ENCODE results near the gene CHMP3.

- TF ChIP-seq CTCF (IDR thresholded peaks at IDR 0.05) = no peak
- no peak for TF ChIP-seq POLR2A (IDR thresholded peaks at IDR 0.05; ENCODE audit: low read depth)
- no peak for TF ChIP-seq EP300 (IDR thresholded peaks at IDR 0.05)
- no peak for TF ChIP-seq POLR2AphosphoS5 (IDR thresholded peaks at IDR 0.05)
Measured at GRCh38 chr2:86484385-86484784, 78.9 kb downstream of the CHMP3 start.

All from esophagus muscularis mucosa (tissue), 4 donors.